DND-41 (cell line): ENCODE results near the gene LANCL3.

Source experiments
- CTCF ChIP-seq: IDR thresholded peaks from 2 replicates; pipeline ENCODE4 v1.5.1; 2012; ENCODE audit warnings: borderline replicate concordance, low read length, moderate library complexity, mild to moderate bottlenecking; ENCODE audit not compliant: poor library complexity, severe bottlenecking; ENCODE audit errors: extremely low read depth
- EZH2 ChIP-seq: IDR thresholded peaks from 3 replicates; pipeline ENCODE4 v1.6.1; 2012; ENCODE audit warnings: borderline replicate concordance, low read depth, mild to moderate bottlenecking, moderate library complexity, low read length, inconsistent platforms; ENCODE audit not compliant: severe bottlenecking

DNA sequence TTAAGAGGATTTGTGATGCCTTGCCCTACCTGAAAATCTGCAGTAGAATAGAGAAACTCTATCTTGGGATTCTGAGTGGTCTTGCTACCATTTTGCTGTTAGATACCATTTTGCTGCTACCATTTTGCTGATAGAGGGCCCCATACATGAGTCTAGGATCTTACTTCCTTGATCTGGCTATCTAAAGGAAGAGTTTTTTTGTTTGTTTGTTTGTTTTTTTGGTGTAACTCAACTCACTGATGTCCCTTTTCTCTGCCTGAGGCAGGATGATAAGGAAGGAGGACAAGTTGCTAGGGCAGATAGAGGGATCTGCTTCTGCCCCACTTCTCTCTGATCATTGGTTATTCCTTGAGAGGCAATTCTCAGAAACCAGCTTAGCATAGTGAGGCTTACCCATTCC is 145.1 kb downstream of the LANCL3 start:
- TF ChIP-seq CTCF (no peak), EZH2 (no peak)
